Activated CD8-positive, alpha-beta memory T cell treated with anti-CD3 and anti-CD28 coated beads, Interleukin-2, amount 50 U/mL, for 1 hour (primary cell): ENCODE measurements around the gene JOSD1.

Experiments used
- DNase-seq: peaks from one replicate; pipeline ENCODE4 v3.0.0-alpha.2; 2020; ENCODE audit errors: extremely low read depth

JOSD1 gene

GRCh38 chr22:38712486-38713207, 11.9 kb upstream of the JOSD1 start:
- DNase-seq = no peak

- no peak for DNase-seq
Observed at GRCh38 chr22:38710866-38711265, 10.1 kb upstream of the JOSD1 start.

DNA sequence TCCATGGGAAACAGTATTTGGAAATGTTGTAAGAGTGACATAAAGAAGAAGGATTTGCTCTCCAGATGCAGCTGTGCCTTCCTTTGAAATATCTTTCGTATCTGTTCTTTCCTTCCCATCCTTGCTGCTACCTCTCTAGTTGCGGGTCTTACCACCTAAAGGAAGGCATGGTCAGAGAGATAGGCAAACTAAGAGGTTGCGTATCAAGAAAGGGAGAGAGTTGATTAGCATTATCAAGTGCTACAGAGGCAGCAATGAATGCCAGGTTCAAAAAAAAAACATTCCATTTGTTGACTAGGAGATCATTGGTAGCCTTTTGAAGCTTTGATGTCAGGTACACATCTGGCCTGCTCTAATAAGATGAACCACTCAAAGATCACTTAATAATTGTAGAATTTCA, 9.6 kb upstream of the JOSD1 start:
- no peak for DNase-seq

- no peak for DNase-seq
Observed at GRCh38 chr22:38709306-38709705, 8.6 kb upstream of the JOSD1 start.

DNA sequence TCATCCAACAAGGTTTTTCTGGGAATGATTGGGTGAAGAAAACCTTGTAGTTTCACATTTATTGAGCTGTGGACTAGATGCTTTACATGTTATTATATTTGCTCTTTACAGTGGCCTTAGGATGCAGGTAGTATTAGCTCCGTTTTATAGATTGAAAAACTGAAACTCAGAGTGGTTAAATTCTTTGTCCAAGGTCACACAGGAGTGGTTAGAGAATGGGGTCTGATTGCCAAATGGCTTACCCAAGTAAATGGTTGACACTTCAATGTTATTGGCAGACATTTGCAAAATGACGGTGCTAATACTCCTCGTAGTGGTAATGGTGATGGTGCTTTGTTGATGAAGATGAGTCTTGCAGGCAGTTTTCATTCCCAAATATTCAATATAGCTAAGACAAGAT, 7.2 kb upstream of the JOSD1 start:
- DNase-seq = no peak

- no peak for DNase-seq
Observed at GRCh38 chr22:38707346-38707745, 6.6 kb upstream of the JOSD1 start.

GRCh38 chr22:38706901-38707195, 6.1 kb upstream of the JOSD1 start:
- no peak for DNase-seq

DNA sequence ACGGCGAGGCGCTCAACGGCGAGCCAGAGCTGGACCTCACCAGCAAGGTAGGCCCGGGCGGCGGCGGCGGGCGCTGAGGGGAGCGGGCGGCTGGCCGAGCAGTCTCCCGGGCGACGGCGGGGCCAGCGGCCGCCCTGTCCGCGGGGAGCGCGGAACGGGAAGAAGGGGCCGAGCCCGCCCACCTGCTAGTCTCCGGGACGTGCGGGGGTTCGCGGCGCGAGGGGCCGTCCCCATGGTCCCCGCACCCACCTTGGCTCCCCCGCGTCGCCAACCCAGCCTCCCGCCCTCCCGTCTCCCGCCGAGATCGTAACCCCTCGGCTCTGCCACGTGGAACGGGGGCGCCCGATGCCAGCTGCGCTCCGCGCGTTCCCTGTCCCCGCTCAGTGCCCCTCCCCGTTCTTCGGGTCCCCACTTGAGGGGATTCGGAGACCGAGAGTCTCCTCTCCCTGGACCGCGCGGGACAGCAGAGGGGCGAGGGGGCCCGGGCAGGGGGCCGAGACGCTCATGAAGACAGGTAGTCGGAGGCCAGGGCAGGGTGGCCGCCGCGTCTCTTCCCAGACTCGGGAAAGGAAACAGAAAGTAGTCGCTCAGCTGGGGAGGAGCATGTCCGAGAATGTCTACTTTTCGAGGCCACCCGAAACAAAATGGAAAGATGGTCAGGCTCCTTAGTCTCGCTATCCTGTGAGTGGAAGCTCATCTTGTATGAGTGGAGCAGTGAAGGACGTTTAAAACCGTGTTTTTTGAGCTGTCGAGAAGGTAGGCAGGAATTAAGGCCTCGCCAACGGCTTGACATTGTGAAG, 5.6 kb upstream of the JOSD1 start:
- DNase-seq = no peak

- peak; percentile 99 for DNase-seq
Observed at GRCh38 chr22:38705235-38706100, 4.7 kb upstream of the JOSD1 start, which contains the start of gene GTPBP1. Gene GTPBP1 (plus strand): TSS chr22:38705944. CDS start chr22:38705956, 12 bp downstream.

GRCh38 chr22:38704654-38705234, 4.0 kb upstream of the JOSD1 start:
- no peak for DNase-seq

DNA sequence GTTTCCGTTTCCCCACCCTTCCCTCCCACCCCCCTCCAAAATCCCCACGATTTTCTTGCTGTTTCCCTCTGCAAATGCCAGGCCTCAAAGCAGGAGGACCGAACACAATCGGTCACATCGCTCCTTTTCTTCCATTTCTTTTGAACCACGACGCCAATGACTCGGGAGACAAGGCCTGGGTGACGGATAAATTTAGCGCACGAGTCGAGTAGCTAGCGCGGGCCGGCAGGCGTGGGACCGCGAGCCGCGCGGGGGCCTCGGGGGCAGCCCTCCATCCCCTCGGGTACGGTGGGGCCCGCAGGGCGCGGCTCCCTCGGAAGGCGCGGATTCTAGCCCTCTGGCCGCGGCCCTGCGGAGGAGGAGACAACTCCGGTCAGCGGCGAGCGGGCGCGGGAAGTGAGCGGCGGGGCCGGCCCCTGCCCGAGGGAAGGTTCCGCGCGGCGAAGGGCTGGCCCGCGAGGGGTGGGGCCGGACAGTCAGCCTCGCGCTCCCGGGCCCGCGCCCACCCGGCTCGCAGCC, 414 bp downstream of the JOSD1 start:
- no peak for DNase-seq

GRCh38 chr22:38699784-38700183, 959 bp downstream of the JOSD1 start:
- DNase-seq = no peak

GRCh38 chr22:38699143-38699542, 1.6 kb downstream of the JOSD1 start:
- no peak for DNase-seq

DNA sequence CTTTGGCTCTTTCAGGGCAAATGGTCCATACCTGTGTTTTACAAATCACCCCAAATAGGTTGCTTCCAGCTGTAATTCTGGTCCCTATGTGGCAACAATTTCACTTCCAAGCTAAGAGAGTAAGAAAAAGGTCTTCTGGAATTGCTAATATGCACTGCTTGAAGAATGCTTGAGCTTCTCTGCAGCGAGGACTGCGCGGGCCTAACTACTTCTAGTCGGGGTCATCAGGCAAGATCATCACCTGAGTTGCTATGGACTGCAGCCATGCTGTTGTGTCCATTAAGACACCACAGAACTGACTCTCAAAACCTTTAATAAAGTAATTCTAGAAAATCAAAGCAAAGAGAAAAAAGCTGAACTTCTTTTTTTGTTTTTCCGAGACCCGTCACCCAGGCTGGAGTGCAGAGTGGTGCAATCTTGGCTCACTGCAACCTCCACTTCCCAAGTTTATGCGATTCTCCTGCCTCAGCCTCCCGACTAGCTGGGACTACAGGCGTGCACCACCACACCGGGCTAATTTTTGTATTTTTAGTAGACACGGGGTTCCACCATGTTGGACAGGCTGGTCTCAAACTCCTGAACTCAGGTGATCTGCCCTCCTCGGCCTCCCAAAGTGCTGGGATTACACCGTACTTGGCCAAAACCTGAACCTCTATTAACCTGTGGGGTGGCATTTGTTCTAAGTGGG, 2.2 kb downstream of the JOSD1 start:
- DNase-seq = no peak

GRCh38 chr22:38697425-38698089, 3.2 kb downstream of the JOSD1 start:
- no peak for DNase-seq

GRCh38 chr22:38696606-38697424, 3.9 kb downstream of the JOSD1 start:
- DNase-seq = no peak

DNA sequence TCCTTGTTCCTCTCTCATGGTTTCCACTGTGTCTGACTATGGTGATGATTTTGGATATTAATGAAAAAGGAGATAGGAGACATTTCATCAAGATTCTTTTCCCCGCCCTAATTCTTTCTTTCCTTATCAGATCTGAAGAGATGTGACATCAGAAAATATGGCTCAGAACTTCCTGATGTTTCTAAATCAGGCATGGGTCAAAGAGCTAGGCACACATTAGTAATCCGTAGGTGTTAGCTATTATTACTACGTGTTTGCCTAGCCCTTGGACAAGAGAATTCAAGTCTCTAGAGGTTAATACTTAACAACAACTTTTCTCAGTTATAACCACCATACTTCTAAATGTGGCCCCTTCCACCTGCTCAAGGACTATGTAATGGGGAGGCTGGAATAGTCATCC, 5.8 kb downstream of the JOSD1 start:
- DNase-seq = no peak

- no peak for DNase-seq
Observed at GRCh38 chr22:38694049-38694448, 6.7 kb downstream of the JOSD1 start.

- no peak for DNase-seq
Observed at GRCh38 chr22:38689651-38690050, 11.1 kb downstream of the JOSD1 start.

DNA sequence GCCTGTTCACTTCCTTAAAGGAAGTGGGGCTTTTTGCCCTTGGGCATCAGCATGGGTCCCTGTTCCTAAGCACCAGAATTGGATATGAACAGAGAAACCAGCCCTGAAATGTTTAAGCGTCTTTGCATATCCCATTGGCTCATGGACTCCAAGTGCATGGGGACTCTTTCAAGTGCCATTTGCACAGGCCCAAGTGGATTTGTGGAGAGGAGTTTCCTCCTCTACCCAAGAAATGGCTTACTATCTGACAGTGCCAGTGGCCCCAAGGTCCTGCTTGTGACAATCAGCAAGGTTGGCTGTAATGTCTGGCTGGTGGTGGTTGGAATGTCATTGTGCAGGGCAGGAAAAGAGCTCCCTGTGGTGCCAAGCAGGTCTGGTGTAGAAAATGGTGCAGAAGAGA, 15.0 kb downstream of the JOSD1 start:
- DNase-seq = no peak
